T-helper 1 cell treated with Interleukin-12 subunit alpha and Interleukin-12 subunit beta and Interleukin-4 antibody, amounts not matched to agents 30 μg/mL and 1 μg/mL, for 36 hours (primary cell): Measurements from ENCODE around the gene LITAF.
"Not testable (repeated sequence)": the region's sequence is repeated elsewhere in the genome, so short reads cannot be mapped to it uniquely, and the experiment has no call there.

ENCODE experiments used
- H3K27ac Mint-ChIP-seq: one replicate; pipeline ENCODE4 v1.8.0; 2021; ENCODE audit warnings: mild to moderate bottlenecking, mixed read lengths
- H3K27me3 Mint-ChIP-seq: one replicate; pipeline ENCODE4 v1.8.0; 2021; ENCODE audit warnings: low read depth, mixed read lengths
- H3K36me3 Mint-ChIP-seq: one replicate; pipeline ENCODE4 v1.8.0; 2021; ENCODE audit warnings: low read depth, mixed read lengths
- H3K4me1 Mint-ChIP-seq: one replicate; pipeline ENCODE4 v1.8.0; 2021; ENCODE audit warnings: low read depth, mixed read lengths
- H3K4me3 Mint-ChIP-seq: one replicate; pipeline ENCODE4 v1.8.0; 2021; ENCODE audit warnings: mild to moderate bottlenecking, moderate library complexity, mixed read lengths
- H3K9me3 Mint-ChIP-seq: one replicate; pipeline ENCODE4 v1.8.0; 2021; ENCODE audit warnings: mixed read lengths

The LITAF gene

GRCh38 chr16:11504261-11504660 lies 82.5 kb downstream of the LITAF start:
- H3K36me3 Mint-ChIP-seq, H3K27ac Mint-ChIP-seq, H3K4me1 Mint-ChIP-seq, H3K9me3 Mint-ChIP-seq, H3K4me3 Mint-ChIP-seq, H3K27me3 Mint-ChIP-seq: not testable (repeated sequence)

- Mint-ChIP-seq H3K4me1 (peaks cover 2% of the 10 kb centered on the region), H3K27ac (peak overlapping the region; percentile 55), H3K4me3 (no peak overlapping the region)
Measured at GRCh38 chr16:11503566-11503965, 83.2 kb downstream of the LITAF start.

GRCh38 chr16:11502239-11502638 lies 84.5 kb downstream of the LITAF start:
- no peaks in the 10 kb centered on the region for H3K9me3 Mint-ChIP-seq
- H3K4me1 Mint-ChIP-seq, result peaks cover 6% of the 10 kb centered on the region

More at GRCh38 chr16:11503566-11503965, 83.2 kb downstream of the LITAF start:
- Mint-ChIP-seq H3K36me3 (no peaks in the 10 kb centered on the region), H3K9me3 (no peaks in the 10 kb centered on the region), H3K27me3 (no peaks in the 10 kb centered on the region)

GRCh38 chr16:11501632-11502031 lies 85.1 kb downstream of the LITAF start:
- no peak overlapping the region for H3K27ac Mint-ChIP-seq
- H3K36me3 Mint-ChIP-seq, result no peaks in the 10 kb centered on the region
- no peaks in the 10 kb centered on the region for H3K27me3 Mint-ChIP-seq
- no peak overlapping the region for H3K4me3 Mint-ChIP-seq
- peaks cover 4% of the 10 kb centered on the region for H3K4me1 Mint-ChIP-seq
- no peaks in the 10 kb centered on the region for H3K9me3 Mint-ChIP-seq

More at GRCh38 chr16:11502239-11502638, 84.5 kb downstream of the LITAF start:
- H3K36me3 Mint-ChIP-seq, result no peaks in the 10 kb centered on the region
- H3K27ac Mint-ChIP-seq, result no peak overlapping the region
- no peaks in the 10 kb centered on the region for H3K27me3 Mint-ChIP-seq
- no peak overlapping the region for H3K4me3 Mint-ChIP-seq

GRCh38 chr16:11500700-11501346 lies 85.9 kb downstream of the LITAF start:
- H3K27me3 Mint-ChIP-seq, result no peaks in the 10 kb centered on the region
- no peak overlapping the region for H3K4me3 Mint-ChIP-seq
- no peak overlapping the region for H3K27ac Mint-ChIP-seq
- H3K9me3 Mint-ChIP-seq, result no peaks in the 10 kb centered on the region
- H3K4me1 Mint-ChIP-seq, result peaks cover 4% of the 10 kb centered on the region
- no peaks in the 10 kb centered on the region for H3K36me3 Mint-ChIP-seq

- Mint-ChIP-seq H3K9me3 (no peaks in the 10 kb centered on the region), H3K4me1 (peaks cover 10% of the 10 kb centered on the region), H3K36me3 (no peaks in the 10 kb centered on the region), H3K27ac (no peak overlapping the region), H3K4me3 (no peak overlapping the region), H3K27me3 (no peaks in the 10 kb centered on the region)
Measured at GRCh38 chr16:11499295-11500089, 87.2 kb downstream of the LITAF start.

GRCh38 chr16:11498683-11499082 lies 88.0 kb downstream of the LITAF start:
- peaks cover 10% of the 10 kb centered on the region for H3K4me1 Mint-ChIP-seq
- no peak overlapping the region for H3K4me3 Mint-ChIP-seq
- no peaks in the 10 kb centered on the region for H3K36me3 Mint-ChIP-seq
- no peaks in the 10 kb centered on the region for H3K9me3 Mint-ChIP-seq
- no peaks in the 10 kb centered on the region for H3K27me3 Mint-ChIP-seq
- H3K27ac Mint-ChIP-seq, result no peak overlapping the region

GRCh38 chr16:11497851-11498289 lies 88.8 kb downstream of the LITAF start:
- Mint-ChIP-seq H3K27me3 (no peaks in the 10 kb centered on the region), H3K9me3 (no peaks in the 10 kb centered on the region), H3K4me3 (no peak overlapping the region), H3K36me3 (no peaks in the 10 kb centered on the region), H3K27ac (no peak overlapping the region), H3K4me1 (peaks cover 10% of the 10 kb centered on the region)
